Loucy (cell line): ENCODE measurements around the gene USP38.
A peak's percentile ranks its signal among the peaks of the same experiment; 100 is the strongest.

Experiments used
- H2AFZ ChIP-seq: fragments of 200-600 bp; sonication (generic); 2 replicates; pipeline ENCODE4 v1.6.0; 2016; ENCODE audit warnings: antibody characterized with exemption, mild to moderate bottlenecking, low read length, moderate library complexity
- H3F3A ChIP-seq: fragments of 200-600 bp; 2 replicates; pipeline ENCODE4 v1.6.0; 2016; ENCODE audit warnings: antibody characterized with exemption, low read depth, mild to moderate bottlenecking
- H3K27me3 ChIP-seq: fragments of 200-600 bp; sonication (generic); 2 replicates; pipeline ENCODE4 v1.6.1; 2014; ENCODE audit warnings: low read length, mild to moderate bottlenecking; ENCODE audit not compliant: insufficient read depth, poor library complexity, severe bottlenecking
- H3K36me3 ChIP-seq: fragments of 200-600 bp; sonication (generic); 2 replicates; pipeline ENCODE4 v1.6.1; 2016; ENCODE audit warnings: low read length; ENCODE audit not compliant: insufficient read depth
- H3K4me1 ChIP-seq: fragments of 200-600 bp; sonication (generic); 2 replicates; pipeline ENCODE4 v1.5.1; 2014; ENCODE audit warnings: low read length, mild to moderate bottlenecking; ENCODE audit not compliant: insufficient read depth, poor library complexity, severe bottlenecking
- H3K4me2 ChIP-seq: fragments of 200-600 bp; sonication (generic); 2 replicates; pipeline ENCODE4 v1.6.0; 2014; ENCODE audit warnings: antibody characterized with exemption, low read length, low read depth, mild to moderate bottlenecking; ENCODE audit not compliant: poor library complexity, severe bottlenecking
- H3K4me3 ChIP-seq: fragments of 200-600 bp; sonication (generic); 2 replicates; pipeline ENCODE4 v1.5.1; 2014; ENCODE audit warnings: low read length, mild to moderate bottlenecking, mixed read lengths; ENCODE audit not compliant: poor library complexity, severe bottlenecking
- H3K79me2 ChIP-seq: fragments of 200-600 bp; sonication (generic); 2 replicates; pipeline ENCODE4 v1.6.1; 2014; ENCODE audit warnings: low read length; ENCODE audit not compliant: insufficient read depth
- H3K9ac ChIP-seq: fragments of 200-600 bp; sonication (generic); 2 replicates; pipeline ENCODE4 v1.6.0; 2014; ENCODE audit warnings: mild to moderate bottlenecking, low read depth, low read length, moderate library complexity; ENCODE audit not compliant: poor library complexity, severe bottlenecking
- H3K9me2 ChIP-seq: fragments of 200-600 bp; sonication (generic); replicated peaks from 2 replicates; pipeline ENCODE4 v1.6.1; 2016; ENCODE audit warnings: low read depth, low read length, mixed read lengths
- H3K9me3 ChIP-seq: fragments of 200-600 bp; sonication (generic); 2 replicates; pipeline ENCODE4 v1.6.1; 2014; ENCODE audit warnings: mild to moderate bottlenecking, antibody characterized with exemption, low read length, low read depth; ENCODE audit not compliant: insufficient read depth
- H4K20me1 ChIP-seq: fragments of 200-600 bp; sonication (generic); 2 replicates; pipeline ENCODE4 v1.6.0; 2014; ENCODE audit warnings: antibody characterized with exemption, low read length, mild to moderate bottlenecking; ENCODE audit not compliant: insufficient read depth, poor library complexity, severe bottlenecking
- EZH2phosphoT487 ChIP-seq: fragments of 200-600 bp; IDR thresholded peaks from 2 replicates; pipeline ENCODE4 v1.6.1; 2018; ENCODE audit warnings: antibody characterized with exemption, mild to moderate bottlenecking, moderate library complexity, borderline replicate concordance
- TF ChIP-seq, protein P1 (sequence below): fragments of 200-600 bp; sonication (generic); conservative IDR thresholded peaks from 2 replicates; pipeline ENCODE4 v1.5.1; 2014; ENCODE audit warnings: mild to moderate bottlenecking, antibody characterized with exemption, low read length

USP38 gene

DNA sequence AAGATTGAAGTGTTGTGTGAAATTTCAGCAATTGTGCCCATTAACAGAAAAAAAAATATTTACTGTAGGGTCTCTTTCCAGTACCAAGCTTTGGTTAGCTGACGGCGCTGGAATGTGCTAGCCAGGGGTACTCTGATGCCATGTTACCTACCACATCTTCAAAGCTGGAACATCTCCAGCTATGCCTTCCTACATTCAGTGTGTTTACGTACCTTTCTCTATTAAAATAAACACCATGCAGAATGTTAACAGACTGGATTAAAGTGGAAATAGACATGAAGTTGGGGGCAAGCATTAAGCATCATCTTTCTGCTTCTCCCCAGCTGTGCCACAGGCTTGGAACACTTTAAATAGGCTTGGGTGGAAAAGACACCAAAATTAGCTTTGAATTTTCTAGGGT is 65.9 kb downstream of the USP38 start:
- H3K9ac ChIP-seq: no peak overlapping the region
- H3K4me3 ChIP-seq: no peak overlapping the region
- H3K9me2 ChIP-seq: no peaks in the 10 kb centered on the region; the same call in 1 of the 2 replicates
- no peaks in the 10 kb centered on the region for H3K36me3 ChIP-seq
- H3K79me2 ChIP-seq: no peaks in the 10 kb centered on the region
- H3F3A ChIP-seq: no peaks in the 10 kb centered on the region
- TF ChIP-seq, protein P1, sequence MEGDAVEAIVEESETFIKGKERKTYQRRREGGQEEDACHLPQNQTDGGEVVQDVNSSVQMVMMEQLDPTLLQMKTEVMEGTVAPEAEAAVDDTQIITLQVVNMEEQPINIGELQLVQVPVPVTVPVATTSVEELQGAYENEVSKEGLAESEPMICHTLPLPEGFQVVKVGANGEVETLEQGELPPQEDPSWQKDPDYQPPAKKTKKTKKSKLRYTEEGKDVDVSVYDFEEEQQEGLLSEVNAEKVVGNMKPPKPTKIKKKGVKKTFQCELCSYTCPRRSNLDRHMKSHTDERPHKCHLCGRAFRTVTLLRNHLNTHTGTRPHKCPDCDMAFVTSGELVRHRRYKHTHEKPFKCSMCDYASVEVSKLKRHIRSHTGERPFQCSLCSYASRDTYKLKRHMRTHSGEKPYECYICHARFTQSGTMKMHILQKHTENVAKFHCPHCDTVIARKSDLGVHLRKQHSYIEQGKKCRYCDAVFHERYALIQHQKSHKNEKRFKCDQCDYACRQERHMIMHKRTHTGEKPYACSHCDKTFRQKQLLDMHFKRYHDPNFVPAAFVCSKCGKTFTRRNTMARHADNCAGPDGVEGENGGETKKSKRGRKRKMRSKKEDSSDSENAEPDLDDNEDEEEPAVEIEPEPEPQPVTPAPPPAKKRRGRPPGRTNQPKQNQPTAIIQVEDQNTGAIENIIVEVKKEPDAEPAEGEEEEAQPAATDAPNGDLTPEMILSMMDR: no peak
- no peak for TF ChIP-seq EZH2phosphoT487
- H3K4me2 ChIP-seq: no peak overlapping the region
- no peaks in the 10 kb centered on the region for H3K27me3 ChIP-seq
- no peaks in the 10 kb centered on the region for H3K9me3 ChIP-seq
- H2AFZ ChIP-seq: no peak overlapping the region
- no peaks in the 10 kb centered on the region for H4K20me1 ChIP-seq
- H3K4me1 ChIP-seq: peaks cover 4% of the 10 kb centered on the region

DNA sequence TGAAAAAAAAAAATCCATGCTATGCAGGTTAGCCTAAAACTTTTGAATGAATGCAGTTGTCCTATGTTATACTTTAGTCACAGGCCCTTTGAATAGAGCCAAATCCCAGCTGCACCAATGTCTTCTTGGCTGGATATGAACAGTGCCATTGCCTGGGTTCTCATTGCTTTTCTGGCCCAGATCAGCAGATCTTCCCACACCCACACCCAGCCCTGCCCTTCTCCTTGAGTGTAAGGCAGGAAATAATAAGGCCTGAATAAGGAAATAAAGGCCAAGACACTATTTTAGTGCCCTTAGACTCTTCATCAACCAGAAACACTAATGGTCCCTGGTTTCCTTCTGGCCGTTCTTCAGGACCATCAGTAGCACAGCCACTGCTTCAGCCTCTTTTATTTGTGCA is 66.6 kb downstream of the USP38 start:
- peak overlapping the region; percentile 26; the same call in 1 of the 2 replicates for H2AFZ ChIP-seq

DNA sequence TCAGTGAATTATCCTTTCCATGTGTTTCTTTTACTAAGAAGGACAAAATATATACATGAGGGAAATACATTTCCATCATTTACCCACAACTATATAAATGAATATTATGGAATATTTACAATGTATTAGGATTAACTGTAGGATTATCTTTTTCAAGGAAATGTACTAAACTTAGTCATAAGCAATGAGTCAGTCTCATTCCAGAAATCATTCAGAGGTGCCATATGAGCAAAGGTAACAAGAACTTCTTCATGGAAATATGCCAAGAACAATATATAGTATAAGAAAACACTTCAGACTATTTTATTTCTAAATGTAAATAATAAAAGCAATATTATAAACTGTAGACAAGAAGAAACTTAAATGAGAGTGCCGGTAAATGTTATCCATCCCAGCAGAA is 67.1 kb downstream of the USP38 start:
- Histone ChIP-seq H4K20me1 (no peaks in the 10 kb centered on the region), H2AFZ (no peak overlapping the region), H3K9me3 (no peaks in the 10 kb centered on the region), H3K9ac (no peak overlapping the region), H3K4me1 (peaks cover 4% of the 10 kb centered on the region), H3K79me2 (no peaks in the 10 kb centered on the region), H3K4me3 (no peak overlapping the region), H3K9me2 (no peaks in the 10 kb centered on the region; the same call in 1 of the 2 replicates), H3K36me3 (no peaks in the 10 kb centered on the region), H3F3A (no peaks in the 10 kb centered on the region), H3K4me2 (no peak overlapping the region), H3K27me3 (no peaks in the 10 kb centered on the region)
- no peak for TF ChIP-seq EZH2phosphoT487
- TF ChIP-seq, protein P1: no peak

More for the DNA sequence above, 66.6 kb downstream of the USP38 start:
- Histone ChIP-seq H4K20me1 (no peaks in the 10 kb centered on the region), H3K4me1 (peaks cover 4% of the 10 kb centered on the region), H3K9me2 (no peaks in the 10 kb centered on the region; the same call in 1 of the 2 replicates), H3K9ac (no peak overlapping the region), H3K36me3 (no peaks in the 10 kb centered on the region), H3K9me3 (no peaks in the 10 kb centered on the region), H3F3A (no peaks in the 10 kb centered on the region), H3K4me2 (no peak overlapping the region), H3K27me3 (no peaks in the 10 kb centered on the region), H3K79me2 (no peaks in the 10 kb centered on the region), H3K4me3 (no peak overlapping the region)
- no peak for TF ChIP-seq EZH2phosphoT487
- TF ChIP-seq, protein P1: no peak
